GM23338 (cell line): Measurements from ENCODE around the gene LRR1.

ENCODE experiments used
- CTCF ChIP-seq, 2 experiments: fragments of 200-600 bp in 1 of 2; sonication (generic) in 1 of 2; conservative IDR thresholded peaks; 2 replicates each; pipeline versions ENCODE4 v1.5.1 to v1.6.1; 2016 to 2017; ENCODE audit warnings: antibody characterized with exemption in 2 of 2, low read depth in 2 of 2, mild to moderate bottlenecking in 2 of 2, moderate library complexity in 1 of 2
- EZH2 ChIP-seq: fragments of 200-600 bp; sonication (generic); IDR thresholded peaks from one replicate; pipeline ENCODE4 v1.8.0; 2017; ENCODE audit warnings: antibody characterized with exemption, mild to moderate bottlenecking, low read depth; ENCODE audit not compliant: unreplicated experiment
- EZH2phosphoT487 ChIP-seq: fragments of 200-600 bp; sonication (generic); IDR thresholded peaks from one replicate; pipeline ENCODE4 v1.8.1; 2018; ENCODE audit warnings: antibody characterized with exemption; ENCODE audit not compliant: unreplicated experiment

GRCh38 chr14:49559979-49560768 lies 38.6 kb upstream of the LRR1 start:
- TF ChIP-seq EZH2: no peak
- TF ChIP-seq CTCF (conservative IDR thresholded peaks at IDR 0.05; ENCODE audit: low read depth in 2 of 2): no peak
- no peak for TF ChIP-seq EZH2phosphoT487
